B cell (primary cell): ENCODE data around the gene SLC2A4.

Experiments
- EZH2 ChIP-seq: IDR thresholded peaks from 2 replicates; pipeline ENCODE4 v1.6.1; 2012; ENCODE audit warnings: borderline replicate concordance, low read depth, mild to moderate bottlenecking, moderate library complexity, low read length; ENCODE audit not compliant: insufficient read depth, poor library complexity, severe bottlenecking
- TF ChIP-seq, protein P1 (sequence below): fragments of 200-600 bp; IDR thresholded peaks from one replicate; pipeline ENCODE4 v1.8.0; 2022; ENCODE audit warnings: antibody characterized with exemption, mild to moderate bottlenecking

DNA sequence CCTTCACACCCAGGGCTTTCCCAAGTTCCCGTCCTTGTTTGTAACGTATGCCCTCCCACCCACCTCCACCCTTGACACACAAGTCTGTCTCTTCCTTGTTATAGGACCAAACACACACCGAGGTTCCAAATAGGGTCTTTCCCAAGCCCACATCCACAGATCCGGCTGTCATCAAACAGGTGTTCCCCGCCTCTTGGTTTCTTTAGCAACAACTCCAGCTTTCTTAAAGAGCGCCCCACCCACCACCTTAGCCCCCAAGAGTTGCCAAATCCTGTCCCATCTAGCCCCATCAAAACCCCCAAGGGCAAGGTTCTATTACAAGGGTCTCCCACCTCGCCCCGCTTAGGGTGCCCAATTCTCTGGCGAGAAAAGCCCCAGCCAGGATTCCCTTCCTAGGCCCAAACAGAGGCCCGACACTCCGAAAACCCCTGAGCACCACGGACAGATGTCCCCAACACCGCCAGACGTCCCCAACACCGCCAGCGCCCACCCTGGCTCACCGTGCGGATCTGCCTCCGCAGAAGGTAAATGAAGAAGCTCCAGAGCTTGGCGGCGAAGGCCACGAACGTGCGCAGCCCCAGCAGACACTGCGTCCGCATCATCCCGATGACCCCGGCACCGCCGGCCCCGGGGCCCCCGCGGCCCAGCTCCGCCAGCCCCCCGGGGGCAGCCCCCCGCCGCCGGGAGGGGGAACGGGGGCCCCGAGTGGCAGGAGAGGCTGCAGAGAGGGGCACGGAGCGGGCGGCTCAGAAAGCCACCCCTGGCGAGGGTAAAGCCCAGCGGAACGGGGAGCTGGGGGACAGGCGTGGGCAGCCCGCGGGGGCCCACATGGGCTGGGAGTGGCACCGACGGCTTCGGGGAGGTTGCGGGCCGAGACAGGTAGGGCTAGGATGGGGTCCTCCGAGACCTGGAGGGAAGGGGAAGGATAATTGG, 30.6 kb upstream of the SLC2A4 start:
- no peak for TF ChIP-seq EZH2
- TF ChIP-seq, protein P1, sequence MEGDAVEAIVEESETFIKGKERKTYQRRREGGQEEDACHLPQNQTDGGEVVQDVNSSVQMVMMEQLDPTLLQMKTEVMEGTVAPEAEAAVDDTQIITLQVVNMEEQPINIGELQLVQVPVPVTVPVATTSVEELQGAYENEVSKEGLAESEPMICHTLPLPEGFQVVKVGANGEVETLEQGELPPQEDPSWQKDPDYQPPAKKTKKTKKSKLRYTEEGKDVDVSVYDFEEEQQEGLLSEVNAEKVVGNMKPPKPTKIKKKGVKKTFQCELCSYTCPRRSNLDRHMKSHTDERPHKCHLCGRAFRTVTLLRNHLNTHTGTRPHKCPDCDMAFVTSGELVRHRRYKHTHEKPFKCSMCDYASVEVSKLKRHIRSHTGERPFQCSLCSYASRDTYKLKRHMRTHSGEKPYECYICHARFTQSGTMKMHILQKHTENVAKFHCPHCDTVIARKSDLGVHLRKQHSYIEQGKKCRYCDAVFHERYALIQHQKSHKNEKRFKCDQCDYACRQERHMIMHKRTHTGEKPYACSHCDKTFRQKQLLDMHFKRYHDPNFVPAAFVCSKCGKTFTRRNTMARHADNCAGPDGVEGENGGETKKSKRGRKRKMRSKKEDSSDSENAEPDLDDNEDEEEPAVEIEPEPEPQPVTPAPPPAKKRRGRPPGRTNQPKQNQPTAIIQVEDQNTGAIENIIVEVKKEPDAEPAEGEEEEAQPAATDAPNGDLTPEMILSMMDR = no peak
